ENCODE data around the gene TNKS2.

DNA sequence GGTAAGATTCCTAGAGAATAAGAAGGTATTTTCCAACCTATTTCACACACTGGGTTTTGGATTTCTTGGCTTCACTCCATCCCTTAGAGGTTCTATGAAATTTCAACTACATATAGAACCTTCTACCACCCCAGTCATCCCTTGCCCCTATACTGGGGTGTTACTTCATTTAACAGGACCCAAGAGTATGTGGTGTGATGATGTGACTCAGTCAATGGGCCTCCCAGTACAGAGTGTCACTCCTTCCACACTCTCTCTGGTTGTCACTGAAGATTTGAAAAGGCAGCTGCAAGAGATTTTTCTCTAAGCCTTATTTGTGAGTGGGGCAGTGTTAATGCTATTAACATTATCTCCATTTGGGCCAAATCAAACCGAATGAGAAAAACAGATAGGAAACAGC, 77.6 kb downstream of the TNKS2 start:
- TF ChIP-seq, protein P1, sequence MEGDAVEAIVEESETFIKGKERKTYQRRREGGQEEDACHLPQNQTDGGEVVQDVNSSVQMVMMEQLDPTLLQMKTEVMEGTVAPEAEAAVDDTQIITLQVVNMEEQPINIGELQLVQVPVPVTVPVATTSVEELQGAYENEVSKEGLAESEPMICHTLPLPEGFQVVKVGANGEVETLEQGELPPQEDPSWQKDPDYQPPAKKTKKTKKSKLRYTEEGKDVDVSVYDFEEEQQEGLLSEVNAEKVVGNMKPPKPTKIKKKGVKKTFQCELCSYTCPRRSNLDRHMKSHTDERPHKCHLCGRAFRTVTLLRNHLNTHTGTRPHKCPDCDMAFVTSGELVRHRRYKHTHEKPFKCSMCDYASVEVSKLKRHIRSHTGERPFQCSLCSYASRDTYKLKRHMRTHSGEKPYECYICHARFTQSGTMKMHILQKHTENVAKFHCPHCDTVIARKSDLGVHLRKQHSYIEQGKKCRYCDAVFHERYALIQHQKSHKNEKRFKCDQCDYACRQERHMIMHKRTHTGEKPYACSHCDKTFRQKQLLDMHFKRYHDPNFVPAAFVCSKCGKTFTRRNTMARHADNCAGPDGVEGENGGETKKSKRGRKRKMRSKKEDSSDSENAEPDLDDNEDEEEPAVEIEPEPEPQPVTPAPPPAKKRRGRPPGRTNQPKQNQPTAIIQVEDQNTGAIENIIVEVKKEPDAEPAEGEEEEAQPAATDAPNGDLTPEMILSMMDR (IDR thresholded peaks at IDR 0.05): no peak
- TF ChIP-seq POLR2A (IDR thresholded peaks at IDR 0.05): no peak

Measured in Peyer's patch (tissue), 4 donors.